GM21390 (cell line): ENCODE data around the gene NAV2.

Experiments used
- ATAC-seq: cut with Tn5 transposase; IDR thresholded peaks from one replicate; pipeline ENCODE4 v1.9.1; 2021; ENCODE audit not compliant: unreplicated experiment

NAV2 gene

DNA sequence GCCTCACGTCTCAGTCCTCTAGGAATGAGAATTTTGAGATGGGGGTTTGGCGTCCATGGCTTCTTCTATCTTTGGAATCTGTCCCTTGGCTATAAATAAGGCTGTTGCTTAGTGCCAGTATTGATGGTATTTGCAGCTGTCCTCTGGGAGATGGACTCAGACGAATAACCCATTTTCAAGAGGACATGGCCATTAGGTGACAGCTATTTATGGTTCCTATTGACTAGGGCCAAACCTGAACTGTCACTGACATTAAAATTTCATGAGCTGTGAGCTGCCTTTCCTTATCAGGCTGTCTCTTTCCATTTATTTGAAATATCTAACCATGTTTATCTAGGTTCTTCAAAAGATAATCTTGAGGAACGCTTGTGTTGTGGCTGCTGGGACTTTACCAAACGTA lies 92.7 kb downstream of the NAV2 start:
- no peak for ATAC-seq

DNA sequence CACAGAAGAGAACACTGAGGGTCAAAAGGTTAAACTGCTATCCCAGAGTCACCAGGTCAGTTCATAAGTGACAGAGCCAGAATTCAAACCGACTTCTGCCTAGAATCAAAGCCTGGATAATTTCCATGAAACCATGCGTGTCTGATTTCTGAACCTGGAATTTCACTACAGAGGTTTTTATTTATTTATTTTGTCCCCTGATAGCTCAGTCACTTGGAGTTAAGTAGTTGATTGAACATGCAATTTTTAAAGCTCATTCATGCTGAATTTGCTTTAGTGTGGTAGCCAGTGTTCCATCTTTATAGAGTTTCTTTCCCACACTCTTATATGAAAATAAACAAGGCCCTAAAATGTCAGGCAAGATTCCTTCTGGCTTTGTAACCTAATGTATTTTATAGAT lies 93.2 kb downstream of the NAV2 start:
- no peak for ATAC-seq

DNA sequence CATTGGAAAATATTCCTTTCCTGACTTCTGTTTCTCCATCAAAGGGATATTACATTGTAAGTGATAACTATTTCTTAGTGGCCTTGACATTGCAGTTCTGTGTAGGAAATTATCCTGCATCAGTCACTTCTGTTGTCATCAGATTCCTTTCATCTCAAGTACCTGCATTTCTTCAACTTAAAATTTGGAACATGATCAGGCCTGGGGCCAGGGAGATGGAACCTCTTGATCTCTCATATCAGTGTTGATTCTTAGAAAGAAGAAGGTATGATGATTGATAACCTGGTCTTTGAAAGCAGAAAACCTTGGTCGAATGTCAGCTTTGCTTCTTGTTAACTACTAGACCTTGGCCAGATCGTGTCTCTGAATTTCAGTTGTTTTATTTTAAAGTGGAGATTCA lies 93.6 kb downstream of the NAV2 start:
- ATAC-seq = no peak

DNA sequence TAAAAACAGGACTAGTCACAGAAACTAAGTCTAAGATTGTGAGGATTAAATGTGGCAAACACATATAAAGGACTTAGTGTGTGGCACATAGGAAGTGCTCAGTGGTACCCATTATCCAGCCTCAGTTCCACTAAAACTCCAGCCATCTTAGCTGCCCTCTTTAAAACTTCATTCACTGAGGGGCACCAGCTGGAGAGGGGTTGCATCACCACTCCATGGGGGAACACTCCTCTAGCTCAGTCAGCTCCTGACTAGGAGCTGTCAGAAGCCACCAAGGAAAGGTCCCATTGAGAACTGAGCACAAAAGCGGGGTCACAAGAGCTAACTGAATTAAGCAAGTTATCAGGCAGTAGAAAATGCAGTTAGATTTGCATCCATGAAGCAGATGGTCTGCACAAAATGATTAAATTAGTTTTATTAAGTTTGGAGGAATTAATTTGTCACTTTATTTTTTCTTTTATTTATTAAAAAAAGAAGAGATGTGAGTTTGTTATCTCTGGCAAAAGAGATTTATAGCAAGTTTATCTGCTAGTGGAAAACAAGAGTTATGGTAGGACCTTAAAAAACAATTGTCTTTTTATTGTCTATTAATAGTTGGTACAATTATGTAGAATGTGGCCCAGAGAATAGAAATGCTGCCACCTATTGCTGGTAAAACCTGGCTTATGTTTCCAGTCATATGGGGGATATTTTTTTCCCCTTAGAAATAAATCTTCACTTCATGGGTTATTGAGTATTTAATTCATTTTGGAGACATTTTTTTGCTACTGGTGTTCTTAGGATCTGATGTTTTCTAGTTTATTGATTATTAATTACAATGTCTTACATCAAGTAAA lies 95.7 kb downstream of the NAV2 start:
- no peak for ATAC-seq

DNA sequence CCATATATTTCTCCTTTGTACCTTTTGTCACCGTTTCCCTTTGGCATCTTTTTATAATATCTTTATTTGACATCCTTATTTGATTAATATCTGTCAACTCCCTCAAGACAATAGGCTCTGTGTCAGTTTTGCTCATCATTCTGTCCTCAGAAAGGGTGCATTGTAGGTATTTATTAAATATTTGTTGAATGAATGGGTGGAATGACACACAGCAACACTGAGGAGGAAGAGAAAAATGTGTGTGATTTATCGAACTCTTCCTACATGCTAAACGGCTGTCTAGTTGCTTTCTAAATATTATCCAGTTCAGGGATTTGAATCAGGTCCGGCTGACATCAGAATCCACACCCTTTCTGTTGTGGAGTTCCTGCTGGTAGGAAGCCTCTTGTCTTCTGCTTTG lies 98.2 kb downstream of the NAV2 start:
- ATAC-seq = no peak

DNA sequence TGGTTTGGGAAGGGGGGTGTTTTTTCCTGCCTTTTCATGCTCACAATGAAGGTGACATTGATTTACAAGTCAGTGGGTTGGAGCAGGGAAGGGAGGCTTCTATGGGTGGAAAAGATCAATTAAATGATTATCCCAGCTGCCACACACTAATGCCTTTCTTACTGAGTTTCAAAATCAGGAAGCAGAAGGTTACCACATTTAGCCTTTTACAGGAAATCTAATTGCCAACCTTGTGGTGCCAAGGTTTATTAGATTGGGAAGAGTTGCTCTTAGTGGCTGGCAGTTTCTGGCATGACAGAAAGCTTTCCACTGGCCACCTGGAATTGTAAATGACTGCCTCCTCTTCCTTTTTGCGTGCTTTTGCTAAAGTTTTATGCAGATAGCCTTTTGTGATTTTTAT lies 98.7 kb downstream of the NAV2 start:
- no peak for ATAC-seq

DNA sequence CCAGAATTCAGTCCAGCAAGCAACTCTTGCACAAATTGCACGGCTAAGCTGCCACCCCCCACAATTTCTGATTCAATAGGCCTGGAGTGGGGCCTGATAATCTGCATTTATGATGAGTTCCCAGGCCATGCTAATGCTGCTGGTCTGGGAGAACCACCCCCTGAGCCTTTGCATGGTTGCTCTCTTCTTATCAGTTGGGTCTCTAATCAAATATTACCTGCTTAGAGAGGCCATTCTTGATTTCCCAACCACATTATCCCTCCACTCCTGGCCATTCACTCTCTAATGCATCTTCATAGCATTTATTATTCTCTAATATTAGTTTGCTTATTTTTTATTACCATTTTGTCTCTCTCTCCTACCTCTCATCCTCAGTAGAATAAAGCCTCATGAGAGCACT lies 99.5 kb downstream of the NAV2 start:
- ATAC-seq = no peak

DNA sequence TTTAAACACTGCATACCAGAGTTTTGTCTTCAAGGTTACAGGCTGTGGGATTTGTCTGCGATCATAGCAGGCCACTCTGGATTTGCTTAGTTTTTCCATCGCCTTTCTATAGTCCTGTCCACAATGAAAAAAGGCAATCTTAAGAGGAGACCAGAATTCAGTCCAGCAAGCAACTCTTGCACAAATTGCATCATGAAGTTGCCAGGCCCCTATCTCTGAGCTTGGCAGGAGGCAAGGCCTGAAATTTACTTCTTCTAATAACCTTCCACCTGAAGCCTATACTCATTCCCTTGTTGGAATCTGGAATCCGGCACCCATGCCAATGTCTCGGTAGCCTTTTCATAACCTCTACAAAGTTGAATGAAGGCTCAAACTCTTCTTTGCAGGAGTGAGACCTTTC lies 100.1 kb downstream of the NAV2 start:
- ATAC-seq = no peak

DNA sequence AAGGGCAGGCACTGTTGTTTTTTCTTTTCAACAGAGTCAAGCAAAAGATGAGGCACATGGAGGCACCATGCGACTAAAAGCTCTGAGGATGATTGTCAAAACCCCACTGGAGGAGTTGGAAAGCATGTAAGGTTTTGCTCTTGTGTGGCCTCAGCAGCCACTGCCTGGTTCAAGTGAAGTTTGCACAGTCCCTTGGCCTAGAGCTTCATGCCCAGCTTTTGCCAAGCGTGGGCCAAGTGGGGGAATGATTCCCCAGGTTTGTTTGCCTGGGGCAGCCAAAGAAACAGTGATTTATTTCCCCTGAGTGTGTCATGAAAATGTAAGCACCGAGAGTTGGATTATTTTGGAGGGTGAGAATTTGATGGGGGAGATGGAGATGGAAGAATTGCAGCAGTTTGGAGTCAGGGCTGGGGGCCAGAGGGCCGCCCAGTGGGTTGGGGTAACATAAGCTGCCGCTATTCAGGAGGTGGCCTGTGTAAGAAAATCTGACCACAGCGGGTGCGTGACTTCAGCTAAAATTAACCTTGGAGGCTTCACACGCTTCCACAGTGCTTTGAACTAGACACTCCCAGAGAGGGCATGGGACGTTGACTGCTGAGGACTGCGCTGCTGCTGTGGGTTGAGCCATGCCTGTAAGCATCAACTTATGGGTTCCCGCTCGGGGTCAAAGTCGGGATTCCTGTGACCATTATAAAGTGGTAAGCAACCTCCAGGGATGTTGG lies 100.7 kb downstream of the NAV2 start:
- no peak for ATAC-seq

DNA sequence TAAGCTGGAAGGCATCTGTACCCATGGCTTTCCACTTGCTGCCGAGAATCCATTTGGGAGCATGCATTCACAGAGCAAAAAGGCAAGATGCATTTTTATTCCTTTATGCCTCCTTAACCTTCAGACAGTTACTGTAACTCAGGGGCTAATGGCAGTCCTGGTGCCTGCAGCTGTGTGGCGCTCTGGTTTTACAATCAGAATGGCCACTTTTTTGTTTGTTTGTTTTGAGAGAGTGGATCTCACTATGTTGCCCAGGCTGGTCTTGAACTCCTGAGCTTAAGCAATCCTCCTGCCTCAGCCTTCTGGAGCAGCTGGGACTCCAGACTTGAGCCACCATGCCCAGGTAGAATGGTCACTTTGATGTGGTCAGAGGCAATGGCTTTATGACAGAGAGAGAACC lies 101.8 kb downstream of the NAV2 start:
- ATAC-seq = no peak

DNA sequence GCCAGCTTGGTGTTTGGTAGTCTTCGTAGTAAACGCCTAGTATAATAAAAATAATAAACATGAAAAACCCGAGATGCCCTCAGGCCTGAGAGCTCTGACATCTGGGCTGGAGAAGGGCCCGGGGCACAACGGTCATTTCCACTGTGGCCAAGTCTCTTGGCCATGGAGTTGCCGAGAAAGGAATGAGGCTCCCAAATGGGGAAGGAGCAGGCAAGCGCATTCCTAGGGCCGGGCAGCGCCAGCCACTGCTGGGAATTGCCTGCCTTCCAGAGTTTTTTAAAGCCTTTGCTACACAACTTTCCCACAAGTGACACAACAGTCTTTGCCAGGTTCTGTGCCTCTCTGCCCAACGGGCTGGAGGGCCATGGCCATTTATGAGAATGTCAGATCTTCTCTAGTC lies 103.4 kb downstream of the NAV2 start:
- no peak for ATAC-seq

DNA sequence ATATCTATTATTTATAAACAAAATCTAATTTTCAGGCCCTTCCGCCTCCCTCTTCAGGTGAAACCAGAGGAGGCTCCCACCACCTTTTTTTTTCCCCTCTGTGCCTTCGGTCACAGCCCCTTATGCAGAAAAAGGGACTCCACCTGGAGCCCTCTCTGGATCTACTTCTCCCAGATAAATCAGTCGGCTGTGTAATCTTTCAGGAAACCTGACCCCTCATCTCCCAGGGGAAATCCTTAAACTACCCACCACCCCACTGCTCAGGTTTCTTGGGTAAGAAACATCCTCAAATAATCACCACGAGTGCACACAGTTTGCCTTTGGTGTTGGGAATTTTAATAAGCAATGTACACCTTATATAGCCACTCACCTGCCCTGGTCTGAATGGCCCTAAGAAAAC lies 104.2 kb downstream of the NAV2 start:
- ATAC-seq = no peak

DNA sequence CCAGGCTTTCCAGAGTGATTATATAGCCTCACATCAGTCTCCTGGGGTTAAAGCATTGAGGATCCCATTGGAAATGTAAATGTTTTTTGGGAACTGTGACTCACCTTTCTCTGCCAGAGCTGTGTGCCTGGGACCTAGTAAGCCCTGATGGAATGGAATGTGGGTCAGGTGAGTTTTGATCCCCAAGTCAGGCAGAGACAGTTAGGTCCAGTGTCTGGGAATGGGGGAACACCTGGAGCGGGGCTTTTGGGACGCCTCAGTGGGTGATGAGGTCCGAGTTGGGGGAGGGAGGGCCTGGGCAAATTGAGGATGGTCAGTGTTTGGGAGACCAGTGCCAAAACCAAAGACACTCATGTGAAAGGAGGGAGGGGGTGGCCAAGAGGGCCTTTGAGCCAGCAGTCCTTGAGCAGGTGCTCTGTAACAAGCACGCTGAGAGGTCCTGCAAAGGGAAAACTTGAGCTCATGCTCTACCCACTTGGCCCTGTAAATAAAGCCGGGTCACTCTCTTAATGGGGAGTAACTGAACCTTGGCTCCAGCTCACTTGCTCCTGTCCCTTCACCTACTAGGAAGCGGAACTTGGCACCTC lies 104.7 kb downstream of the NAV2 start:
- no peak for ATAC-seq

DNA sequence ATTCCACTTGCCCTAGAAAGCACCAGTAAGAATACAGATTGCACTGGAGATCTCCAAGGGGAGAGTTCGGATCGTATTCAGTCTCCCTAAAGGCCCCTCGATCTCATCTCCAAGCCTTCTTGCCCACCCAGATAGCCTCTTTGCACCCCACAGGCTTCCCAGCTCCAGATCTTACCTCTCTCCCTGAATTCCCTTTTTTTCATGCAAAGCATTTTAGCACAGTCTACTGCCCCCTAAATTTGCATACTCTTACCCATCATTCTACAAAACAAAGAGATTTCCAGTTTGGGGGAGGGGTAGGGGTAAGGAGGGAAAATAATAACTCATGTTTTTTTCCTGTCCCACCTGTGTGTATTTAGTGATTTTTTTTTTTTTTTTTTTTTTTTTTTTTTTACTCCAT lies 105.2 kb downstream of the NAV2 start:
- no peak for ATAC-seq

DNA sequence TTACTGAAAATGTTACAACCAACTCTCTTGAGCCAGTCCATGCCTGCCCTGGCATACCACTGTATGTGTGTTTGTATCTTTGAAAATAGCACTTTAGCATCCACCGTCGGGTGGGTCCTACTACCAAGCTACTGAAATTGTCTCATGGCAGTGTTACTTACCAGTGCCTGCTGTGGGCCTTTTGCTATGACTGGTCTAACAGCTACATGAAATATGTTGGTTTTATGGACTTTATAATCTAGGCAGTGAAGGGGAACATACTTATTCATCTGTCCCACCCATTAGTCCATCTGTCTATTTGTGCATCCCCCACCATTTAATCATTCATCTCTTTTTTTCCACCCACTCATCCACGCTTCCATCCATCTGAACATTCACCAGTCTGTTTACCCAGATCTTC lies 106.0 kb downstream of the NAV2 start:
- no peak for ATAC-seq

DNA sequence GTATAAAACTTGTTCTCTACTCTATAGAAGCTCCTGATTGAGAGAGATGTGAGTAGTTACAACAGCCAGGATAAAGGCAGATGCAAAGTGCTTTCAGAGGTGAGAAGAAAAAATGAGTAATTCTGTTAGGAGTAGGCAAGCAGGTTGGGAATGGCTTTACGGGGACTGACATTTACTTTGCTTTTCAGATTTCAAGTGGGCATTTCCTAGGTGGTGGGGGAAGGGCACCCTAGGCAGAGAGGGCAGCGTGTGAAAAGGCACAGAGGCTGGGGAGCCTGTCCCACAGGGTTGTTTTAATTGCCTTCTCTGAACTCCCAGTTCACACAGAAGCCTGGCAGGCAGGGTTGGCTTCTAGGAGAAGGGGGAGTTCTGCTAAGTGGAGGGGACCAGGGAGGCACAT lies 106.5 kb downstream of the NAV2 start:
- ATAC-seq = no peak

DNA sequence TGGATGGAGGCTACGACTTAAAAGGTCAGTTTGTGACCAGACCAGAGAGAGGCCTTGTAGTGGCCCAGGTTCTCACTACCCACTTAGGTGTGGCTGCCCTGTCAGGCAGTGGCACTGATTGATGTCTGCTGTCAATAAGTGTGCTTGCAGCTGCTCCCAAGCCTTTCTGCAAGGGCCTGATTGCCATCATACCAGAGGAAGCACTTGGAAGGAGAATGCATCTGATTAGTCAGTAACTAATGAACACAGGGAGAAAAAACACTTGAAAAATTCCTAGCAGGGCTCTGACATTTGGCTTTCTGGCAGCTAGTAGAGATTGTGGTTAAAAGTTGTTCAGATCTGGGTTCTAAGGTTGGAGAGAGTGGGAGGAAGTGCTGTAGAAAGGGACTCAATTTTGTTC lies 107.5 kb downstream of the NAV2 start:
- ATAC-seq = no peak

DNA sequence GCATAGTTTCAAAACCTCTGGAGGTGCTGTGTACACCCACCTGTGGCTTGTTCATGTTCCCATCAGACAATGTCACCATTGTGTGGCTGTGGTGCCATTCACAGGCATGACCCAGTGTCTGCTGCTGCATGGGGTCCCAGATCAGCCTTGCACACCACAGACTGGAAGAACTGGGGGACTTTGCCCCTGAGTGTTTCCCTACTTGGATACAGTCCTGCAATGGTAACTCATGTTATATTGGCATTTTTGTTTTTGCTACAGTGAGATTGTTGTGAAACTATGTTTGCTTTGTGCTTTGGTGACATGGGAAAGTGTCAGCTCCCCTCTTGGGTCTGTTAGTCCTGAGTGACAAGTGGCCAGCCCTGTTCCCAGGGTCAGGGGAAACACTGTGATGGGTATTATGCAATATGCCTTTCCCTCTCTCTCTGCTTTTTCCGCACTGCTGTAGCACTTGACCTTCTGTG lies 108.8 kb downstream of the NAV2 start:
- no peak for ATAC-seq

DNA sequence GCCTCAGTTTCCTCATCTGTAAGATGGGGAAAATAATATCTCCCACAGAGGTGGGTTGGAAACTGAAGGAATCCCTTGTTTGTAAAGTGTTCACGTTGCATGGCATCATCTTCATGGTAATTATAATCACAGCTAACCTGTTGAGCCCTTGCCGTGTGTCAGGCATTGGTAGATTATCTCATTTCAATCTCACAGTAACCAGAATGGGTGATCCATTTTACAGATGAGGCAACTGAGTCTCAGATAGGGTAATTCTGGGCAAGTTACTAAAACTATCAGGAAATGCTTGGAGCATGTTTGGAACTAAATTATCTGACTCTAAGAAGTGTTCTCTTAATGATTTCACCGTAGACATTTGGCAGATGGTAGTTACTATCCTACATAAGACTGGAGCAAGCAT lies 109.4 kb downstream of the NAV2 start:
- ATAC-seq = no peak

DNA sequence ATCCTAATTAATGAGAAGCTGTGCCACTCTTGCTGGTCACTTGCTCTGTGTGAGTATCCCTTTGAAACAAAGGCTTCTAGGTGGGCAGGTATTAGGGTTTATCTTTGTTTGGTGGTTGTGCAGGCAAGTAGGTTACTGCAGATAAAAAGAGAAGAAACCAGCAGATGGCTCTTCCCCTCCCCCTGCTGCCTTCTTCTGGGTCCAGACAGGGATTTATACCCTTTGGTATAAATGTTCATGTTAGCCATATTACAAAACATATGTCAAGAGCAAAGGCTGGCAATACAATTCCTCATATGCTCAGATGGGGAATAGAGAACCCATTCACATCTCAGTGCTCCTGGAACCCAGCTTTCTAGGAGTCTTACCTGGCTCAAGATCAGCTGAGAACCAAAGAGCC lies 109.9 kb downstream of the NAV2 start:
- ATAC-seq = no peak

DNA sequence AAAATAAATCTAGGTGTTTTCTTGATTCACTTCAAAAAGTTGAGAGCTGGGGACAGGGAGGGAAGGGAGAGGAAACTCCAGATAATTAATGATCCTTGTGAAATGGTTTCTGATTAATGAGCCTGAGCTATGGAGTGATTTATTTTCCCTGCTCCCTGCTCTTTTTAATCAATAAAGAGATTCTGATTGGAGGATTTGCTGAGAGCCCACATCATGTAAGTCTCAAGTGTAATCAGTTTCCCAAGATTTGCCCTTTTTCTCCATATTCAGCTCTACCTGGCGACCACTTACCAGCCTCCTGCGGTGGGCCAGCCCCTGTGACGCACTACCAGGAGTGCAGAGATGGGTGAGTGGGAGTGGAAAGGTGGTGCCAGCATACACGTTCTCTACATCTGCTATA lies 114.0 kb downstream of the NAV2 start:
- ATAC-seq = no peak
